Measurements from ENCODE around the gene SIAE. TPM values are rescaled to one million over a fixed set of nuclear protein-coding genes. Genes with fewer than 3 reads are reported as not detected.

Gene SIAE
- total RNA-seq, 3 donors from 2014 or later, result 81.7 to 232 (median 147) TPM

DNA sequence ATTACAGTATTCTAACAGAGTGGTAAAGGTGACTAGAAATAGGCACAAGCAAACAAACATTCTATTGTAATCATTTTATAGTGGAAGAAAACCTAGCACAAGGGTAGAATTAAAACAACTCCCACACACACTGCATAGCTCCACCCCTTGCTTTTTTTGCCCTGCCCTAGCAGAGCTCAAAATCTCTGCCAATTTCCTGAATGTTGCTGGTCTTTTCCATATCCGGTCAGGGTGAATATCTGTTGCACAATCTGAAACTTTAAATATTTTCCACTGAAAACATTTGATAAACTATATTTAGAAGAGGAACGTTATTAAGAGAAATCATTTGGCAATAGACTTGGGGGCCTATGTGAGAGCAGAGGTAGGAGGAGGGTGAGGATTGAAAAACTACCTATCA lies 2.8 kb upstream of the SIAE start:
- H3K36me3 ChIP-seq (ENCODE audit: low read depth), result no peaks in the 10 kb centered on the region
- H3K9me3 ChIP-seq, result no peaks in the 10 kb centered on the region
- DNase-seq (peak in 1 of 3 donors; percentile 62), ATAC-seq (peak; percentile 49)
- H3K4me3 ChIP-seq, result no peak overlapping the region
- TF ChIP-seq, protein P1, sequence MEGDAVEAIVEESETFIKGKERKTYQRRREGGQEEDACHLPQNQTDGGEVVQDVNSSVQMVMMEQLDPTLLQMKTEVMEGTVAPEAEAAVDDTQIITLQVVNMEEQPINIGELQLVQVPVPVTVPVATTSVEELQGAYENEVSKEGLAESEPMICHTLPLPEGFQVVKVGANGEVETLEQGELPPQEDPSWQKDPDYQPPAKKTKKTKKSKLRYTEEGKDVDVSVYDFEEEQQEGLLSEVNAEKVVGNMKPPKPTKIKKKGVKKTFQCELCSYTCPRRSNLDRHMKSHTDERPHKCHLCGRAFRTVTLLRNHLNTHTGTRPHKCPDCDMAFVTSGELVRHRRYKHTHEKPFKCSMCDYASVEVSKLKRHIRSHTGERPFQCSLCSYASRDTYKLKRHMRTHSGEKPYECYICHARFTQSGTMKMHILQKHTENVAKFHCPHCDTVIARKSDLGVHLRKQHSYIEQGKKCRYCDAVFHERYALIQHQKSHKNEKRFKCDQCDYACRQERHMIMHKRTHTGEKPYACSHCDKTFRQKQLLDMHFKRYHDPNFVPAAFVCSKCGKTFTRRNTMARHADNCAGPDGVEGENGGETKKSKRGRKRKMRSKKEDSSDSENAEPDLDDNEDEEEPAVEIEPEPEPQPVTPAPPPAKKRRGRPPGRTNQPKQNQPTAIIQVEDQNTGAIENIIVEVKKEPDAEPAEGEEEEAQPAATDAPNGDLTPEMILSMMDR (IDR thresholded peaks at IDR 0.05), result no peak
- peaks cover 3% of the 10 kb centered on the region for H3K4me1 ChIP-seq (ENCODE audit: low read depth)
- intact Hi-C loops (cut with DNase I, micrococcal nuclease), result no loop called here

GRCh38 chr11:124674571-124674970 lies 1.0 kb upstream of the SIAE start:
- intact Hi-C loops (cut with DNase I, micrococcal nuclease), result loop anchor here in 1 of 2 donors (5.0 kb wide), 1 partner anchor 88 kb away; the partner anchor contains the start of gene ESAM
- H3K4me3 ChIP-seq, result no peak overlapping the region
- H3K36me3 ChIP-seq (ENCODE audit: low read depth), result no peaks in the 10 kb centered on the region
- ATAC-seq, result no peak
- TF ChIP-seq, protein P1 (IDR thresholded peaks at IDR 0.05), result no peak
- no peaks in the 10 kb centered on the region for H3K9me3 ChIP-seq
- DNase-seq, result no peak
- peaks cover 6% of the 10 kb centered on the region for H3K4me1 ChIP-seq (ENCODE audit: low read depth)

- DNase-seq (peak in 1 of 3 donors; percentile 31), ATAC-seq (no peak)
- TF ChIP-seq, protein P1 (IDR thresholded peaks at IDR 0.05), result no peak
- Histone ChIP-seq H3K4me1 (ENCODE audit: low read depth) (peaks cover 10% of the 10 kb centered on the region), H3K9me3 (no peaks in the 10 kb centered on the region), H3K4me3 (peak overlapping the region; percentile 54), H3K36me3 (ENCODE audit: low read depth) (no peaks in the 10 kb centered on the region)
- intact Hi-C loops (cut with DNase I, micrococcal nuclease), result loop anchor here in 1 of 2 donors (5.0 kb wide), 1 partner anchor 88 kb away; the partner anchor contains the start of gene ESAM
Observed at GRCh38 chr11:124674168-124674517, 604 bp upstream of the SIAE start.

GRCh38 chr11:124672536-124673215 lies 863 bp downstream of the SIAE start:
- Histone ChIP-seq H3K9me3 (no peaks in the 10 kb centered on the region), H3K4me1 (ENCODE audit: low read depth) (peaks cover 10% of the 10 kb centered on the region), H3K36me3 (ENCODE audit: low read depth) (no peaks in the 10 kb centered on the region), H3K4me3 (peak overlapping the region; percentile 54)
- intact Hi-C loops (cut with DNase I, micrococcal nuclease), result loop anchor here (2.0 to 5.0 kb wide), 2 partner anchors 90 to 164 kb away; partner anchors contain the start of gene ESAM (in 1 of the 2)
- TF ChIP-seq, protein P1 (IDR thresholded peaks at IDR 0.05), result no peak
- DNase-seq (peak in 1 of 3 donors; percentile 46), ATAC-seq (peak; percentile 63)

GRCh38 chr11:124670732-124671131 lies 2.8 kb downstream of the SIAE start:
- no peak overlapping the region for H3K4me3 ChIP-seq
- TF ChIP-seq, protein P1 (IDR thresholded peaks at IDR 0.05), result no peak
- peaks cover 10% of the 10 kb centered on the region for H3K4me1 ChIP-seq (ENCODE audit: low read depth)
- no peaks in the 10 kb centered on the region for H3K36me3 ChIP-seq (ENCODE audit: low read depth)
- no peak for ATAC-seq
- intact Hi-C loops (cut with DNase I, micrococcal nuclease), result loop anchor here in 1 of 2 donors (5.0 kb wide), 1 partner anchor 92 kb away; the partner anchor contains the start of gene ESAM
- DNase-seq, result no peak
- H3K9me3 ChIP-seq, result no peaks in the 10 kb centered on the region
